Lower leg skin (tissue), 3 donors: Measurements from ENCODE around the gene GPR62.

ENCODE experiments used
- CTCF ChIP-seq, 3 donors: fragments of 450-650 bp; IDR thresholded peaks; one replicate each; pipeline ENCODE4 v1.5.1; 2016; ENCODE audit warnings: antibody characterized with exemption in 3 of 3, mild to moderate bottlenecking in 3 of 3, moderate library complexity in 2 of 3
- POLR2A ChIP-seq, 2 donors: fragments of 450-650 bp; IDR thresholded peaks; one replicate each; pipeline ENCODE4 v1.6.1; 2016 to 2017; ENCODE audit warnings: antibody characterized with exemption in 2 of 2, mild to moderate bottlenecking in 1 of 2, moderate library complexity in 1 of 2

- no peak for TF ChIP-seq POLR2A (IDR thresholded peaks at IDR 0.05)
- no peak for TF ChIP-seq CTCF (IDR thresholded peaks at IDR 0.05)
Measured at GRCh38 chr3:51933471-51934138, 21.6 kb upstream of the GPR62 start.
